Left ventricle myocardium inferior (tissue), 1 donor: ENCODE data around the gene BRF1. TPM values are rescaled to one million over a fixed set of nuclear protein-coding genes. Genes with fewer than 3 reads are reported as not detected.

ENCODE experiments used
- DNase-seq: peaks from one replicate; pipeline ENCODE4 v3.0.0-alpha.2; 2020
- H3K27ac ChIP-seq: fragments of 200-600 bp; replicated peaks from 2 replicates; pipeline ENCODE4 v1.8.0; 2021
- H3K27me3 ChIP-seq: fragments of 200-600 bp; 2 replicates; pipeline ENCODE4 v1.8.0; 2021; ENCODE audit warnings: low read depth
- H3K36me3 ChIP-seq: fragments of 200-600 bp; 2 replicates; pipeline ENCODE4 v1.8.0; 2021
- H3K4me1 ChIP-seq: fragments of 200-600 bp; 2 replicates; pipeline ENCODE4 v1.8.0; 2021
- H3K4me3 ChIP-seq: fragments of 200-600 bp; 2 replicates; pipeline ENCODE4 v1.8.0; 2021; ENCODE audit warnings: mild to moderate bottlenecking, moderate library complexity
- H3K9me3 ChIP-seq: fragments of 200-600 bp; replicated peaks from 2 replicates; pipeline ENCODE4 v1.8.0; 2021
- intact Hi-C: fragments of 100-400 bp; cut with micrococcal nuclease; formaldehyde crosslinking; loops from one replicate; pipeline ENCODE4 v1.11.0; 2022
- total RNA-seq: library from RNA; stranded (reverse); fragmentation: NEBNext Ultra II Directional; extraction: Animal tissue kit (Norgen Biotek cat#: 25700); gene quantifications from one replicate; pipeline ENCODE4 v1.2.1, GENCODE V29; 2021
- TF ChIP-seq, protein P1 (sequence below): fragments of 200-600 bp; IDR thresholded peaks from 2 replicates; pipeline ENCODE4 v1.8.0; 2021; ENCODE audit warnings: antibody characterized with exemption, mild to moderate bottlenecking, borderline replicate concordance
- donor health status: DM: no; HTN: yes; CAD: no; lungs with severe emphysema.

Gene BRF1
- total RNA-seq, 1 donor from 2014 or later = 19.8 TPM

DNA sequence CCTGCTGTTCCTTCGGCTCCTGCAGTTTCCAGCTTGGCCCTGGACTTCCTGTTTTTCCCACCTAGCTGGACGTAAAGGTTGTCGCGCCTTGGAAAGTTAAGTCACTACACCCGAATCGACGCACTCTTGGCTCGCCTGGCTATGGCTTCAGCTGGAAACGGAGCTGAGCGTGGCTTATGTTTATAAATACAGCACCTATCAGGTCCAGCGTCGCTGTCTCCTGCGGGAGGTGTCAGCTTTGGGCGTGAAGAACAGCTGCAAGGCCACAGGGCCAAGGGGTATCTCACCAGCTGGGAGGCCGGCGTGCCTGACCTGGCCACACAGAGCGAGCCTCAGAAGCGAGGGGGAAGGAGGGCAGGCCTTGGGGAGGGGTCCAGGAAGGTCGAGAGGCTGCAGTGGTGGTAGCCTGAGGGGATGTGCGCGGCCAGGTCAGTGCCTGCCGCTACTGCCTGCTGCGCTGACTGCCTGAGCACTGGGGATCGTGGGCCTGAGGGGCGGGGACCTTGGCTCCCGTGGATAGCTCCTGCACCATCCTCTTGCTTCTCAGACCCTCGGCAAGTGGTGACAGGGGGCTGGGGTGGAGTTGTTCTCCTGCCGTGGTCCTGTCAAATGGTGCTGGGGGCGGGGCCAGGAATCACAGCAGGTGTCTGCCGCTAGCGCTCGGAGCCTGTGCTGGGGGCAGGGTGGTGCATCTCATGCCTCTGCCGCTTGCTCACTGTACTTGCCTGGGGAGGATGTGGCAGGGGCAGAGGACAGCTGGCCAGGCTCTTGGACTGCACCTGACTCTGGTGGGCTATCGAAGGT lies 26.3 kb upstream of the BRF1 start:
- Histone ChIP-seq H3K9me3 (no peaks in the 10 kb centered on the region), H3K4me3 (peak overlapping the region; percentile 47), H3K4me1 (peaks cover 91% of the 10 kb centered on the region), H3K36me3 (no peaks in the 10 kb centered on the region), H3K27me3 (no peaks in the 10 kb centered on the region), H3K27ac (peak overlapping the region; percentile 87)
- TF ChIP-seq, protein P1, sequence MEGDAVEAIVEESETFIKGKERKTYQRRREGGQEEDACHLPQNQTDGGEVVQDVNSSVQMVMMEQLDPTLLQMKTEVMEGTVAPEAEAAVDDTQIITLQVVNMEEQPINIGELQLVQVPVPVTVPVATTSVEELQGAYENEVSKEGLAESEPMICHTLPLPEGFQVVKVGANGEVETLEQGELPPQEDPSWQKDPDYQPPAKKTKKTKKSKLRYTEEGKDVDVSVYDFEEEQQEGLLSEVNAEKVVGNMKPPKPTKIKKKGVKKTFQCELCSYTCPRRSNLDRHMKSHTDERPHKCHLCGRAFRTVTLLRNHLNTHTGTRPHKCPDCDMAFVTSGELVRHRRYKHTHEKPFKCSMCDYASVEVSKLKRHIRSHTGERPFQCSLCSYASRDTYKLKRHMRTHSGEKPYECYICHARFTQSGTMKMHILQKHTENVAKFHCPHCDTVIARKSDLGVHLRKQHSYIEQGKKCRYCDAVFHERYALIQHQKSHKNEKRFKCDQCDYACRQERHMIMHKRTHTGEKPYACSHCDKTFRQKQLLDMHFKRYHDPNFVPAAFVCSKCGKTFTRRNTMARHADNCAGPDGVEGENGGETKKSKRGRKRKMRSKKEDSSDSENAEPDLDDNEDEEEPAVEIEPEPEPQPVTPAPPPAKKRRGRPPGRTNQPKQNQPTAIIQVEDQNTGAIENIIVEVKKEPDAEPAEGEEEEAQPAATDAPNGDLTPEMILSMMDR = no peak
- intact Hi-C loops = no loop called here
- no peak for DNase-seq

GRCh38 chr14:105326568-105326867 lies 25.7 kb upstream of the BRF1 start:
- peak overlapping the region; percentile 47 for H3K4me3 ChIP-seq
- TF ChIP-seq, protein P1 = no peak
- H3K27ac ChIP-seq = peak overlapping the region; percentile 87
- no peaks in the 10 kb centered on the region for H3K27me3 ChIP-seq
- DNase-seq = no peak
- no peaks in the 10 kb centered on the region for H3K36me3 ChIP-seq
- intact Hi-C loops = no loop called here
- H3K4me1 ChIP-seq = peaks cover 90% of the 10 kb centered on the region
- no peaks in the 10 kb centered on the region for H3K9me3 ChIP-seq

- Histone ChIP-seq H3K4me3 (peak overlapping the region; percentile 47), H3K9me3 (no peaks in the 10 kb centered on the region), H3K27me3 (no peaks in the 10 kb centered on the region), H3K27ac (peak overlapping the region; percentile 87), H3K36me3 (no peaks in the 10 kb centered on the region), H3K4me1 (peaks cover 84% of the 10 kb centered on the region)
- intact Hi-C loops = no loop called here
- no peak for DNase-seq
- TF ChIP-seq, protein P1 = no peak
These were observed 25.1 kb upstream of the BRF1 start for GRCh38 chr14:105325716-105326567.

GRCh38 chr14:105325303-105325702 lies 24.5 kb upstream of the BRF1 start:
- Histone ChIP-seq H3K36me3 (no peaks in the 10 kb centered on the region), H3K4me1 (peaks cover 77% of the 10 kb centered on the region), H3K9me3 (no peaks in the 10 kb centered on the region), H3K27me3 (no peaks in the 10 kb centered on the region), H3K27ac (peak overlapping the region; percentile 87), H3K4me3 (no peak overlapping the region)
- TF ChIP-seq, protein P1 = no peak
- no peak for DNase-seq
- intact Hi-C loops = no loop called here

- Histone ChIP-seq H3K27ac (peak overlapping the region; percentile 87), H3K36me3 (no peaks in the 10 kb centered on the region), H3K9me3 (no peaks in the 10 kb centered on the region), H3K27me3 (no peaks in the 10 kb centered on the region), H3K4me1 (peaks cover 74% of the 10 kb centered on the region), H3K4me3 (peak overlapping the region; percentile 46)
- DNase-seq = no peak
- intact Hi-C loops = no loop called here
- TF ChIP-seq, protein P1 = no peak
These were observed 24.1 kb upstream of the BRF1 start for GRCh38 chr14:105324871-105325270.
